Subcutaneous abdominal adipose tissue (tissue), 5 donors: Measurements from ENCODE around the gene G0S2.
A peak's percentile ranks its signal among the peaks of the same experiment; 100 is the strongest.
"Not testable (repeated sequence)": the region's sequence is repeated elsewhere in the genome, so short reads cannot be mapped to it uniquely, and the experiment has no call there.

Experiments
- H3K27ac ChIP-seq: one replicate; pipeline ENCODE4 v1.7.0; 2013; ENCODE audit warnings: low read depth, mild to moderate bottlenecking, inconsistent platforms, low read length, moderate library complexity
- H3K27me3 ChIP-seq, 5 donors: one replicate each; pipeline ENCODE4 v1.7.0; 2013; ENCODE audit warnings: low read length in 5 of 5, inconsistent platforms in 1 of 5; ENCODE audit not compliant: control insufficient read depth in 5 of 5, insufficient read depth in 4 of 5
- H3K36me3 ChIP-seq, 5 donors: one replicate each; pipeline ENCODE4 v1.7.0; 2013; ENCODE audit warnings: low read length in 5 of 5; ENCODE audit not compliant: control insufficient read depth in 5 of 5, insufficient read depth in 5 of 5
- H3K4me1 ChIP-seq, 5 donors: one replicate each; pipeline ENCODE4 v1.7.0; 2013; ENCODE audit warnings: low read length in 5 of 5, mild to moderate bottlenecking in 3 of 5, moderate library complexity in 1 of 5; ENCODE audit not compliant: control insufficient read depth in 5 of 5, insufficient read depth in 5 of 5
- H3K4me3 ChIP-seq, 5 donors: one replicate each; pipeline ENCODE4 v1.7.0; 2013; ENCODE audit warnings: low read length in 5 of 5, low read depth in 1 of 5
- H3K9ac ChIP-seq, 5 donors: one replicate each; pipeline ENCODE4 v1.7.0; 2013; ENCODE audit warnings: low read length in 5 of 5, mild to moderate bottlenecking in 4 of 5, moderate library complexity in 3 of 5
- H3K9me3 ChIP-seq, 5 donors: one replicate each; pipeline ENCODE4 v1.7.0; 2013; ENCODE audit warnings: low read length in 5 of 5; ENCODE audit not compliant: control insufficient read depth in 5 of 5
- donor health status: healthy.
- donor health status: healthy.
- donor health status: healthy.
- donor health status: healthy.
- donor health status: healthy.

Gene G0S2

GRCh38 chr1:209692745-209693504 lies 17.7 kb downstream of the G0S2 start:
- H3K9ac ChIP-seq, result no peak overlapping the region
- no peaks in the 10 kb centered on the region for H3K36me3 ChIP-seq
- H3K27me3 ChIP-seq, result no peaks in the 10 kb centered on the region
- no peaks in the 10 kb centered on the region for H3K9me3 ChIP-seq
- no peak overlapping the region for H3K27ac ChIP-seq
- no peak overlapping the region for H3K4me3 ChIP-seq
- H3K4me1 ChIP-seq, result peaks cover 0 to 13% (median 3%) of the 10 kb centered on the region in 5 donors

DNA sequence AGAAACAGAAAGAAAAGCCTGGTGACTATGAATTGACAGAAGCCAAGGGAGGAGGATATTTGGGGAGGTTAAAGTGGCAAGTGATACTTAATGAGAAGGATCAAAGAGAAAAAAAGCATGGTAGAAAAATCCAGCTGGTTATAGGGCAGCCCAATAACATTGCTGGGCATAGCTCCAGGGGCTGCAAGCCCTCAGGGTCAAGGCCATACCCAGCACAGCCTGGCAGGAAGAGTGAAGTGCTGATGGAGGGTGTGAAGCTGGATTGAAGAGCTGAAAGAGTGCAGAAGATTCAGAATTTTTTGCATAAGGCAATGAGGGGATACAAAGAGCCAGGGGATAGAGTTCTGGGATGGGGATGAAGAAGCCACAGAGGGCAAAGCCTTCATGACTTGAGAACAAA lies 21.5 kb downstream of the G0S2 start:
- Histone ChIP-seq H3K4me1 (peaks cover 0 to 13% (median 9%) of the 10 kb centered on the region in 5 donors), H3K9ac (no peak overlapping the region), H3K27me3 (no peaks in the 10 kb centered on the region), H3K27ac (no peak overlapping the region), H3K4me3 (no peak overlapping the region), H3K9me3 (no peaks in the 10 kb centered on the region), H3K36me3 (no peaks in the 10 kb centered on the region)

DNA sequence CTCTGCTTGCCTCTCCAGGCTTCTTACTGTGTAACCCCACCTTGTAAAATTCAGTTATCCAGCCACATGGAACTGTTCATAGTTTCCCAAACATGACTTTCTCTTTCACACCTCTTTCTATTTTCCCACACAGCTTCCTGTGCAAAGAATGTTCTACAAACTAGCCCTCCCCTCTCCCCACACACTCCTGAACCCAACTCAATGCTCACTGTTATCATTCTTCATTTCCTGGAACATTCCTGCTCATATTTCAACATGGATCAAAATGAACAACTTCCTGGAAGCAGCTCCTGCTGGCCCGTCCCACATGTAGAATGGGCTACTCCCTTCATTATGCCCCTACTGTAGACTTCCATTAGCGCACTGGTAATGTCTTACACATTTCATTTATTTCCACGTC lies 21.9 kb downstream of the G0S2 start:
- Histone ChIP-seq H3K4me3 (no peak overlapping the region), H3K9me3 (no peaks in the 10 kb centered on the region), H3K27me3 (no peaks in the 10 kb centered on the region), H3K4me1 (peaks cover 0 to 13% (median 9%) of the 10 kb centered on the region in 5 donors), H3K9ac (no peak overlapping the region), H3K27ac (no peak overlapping the region), H3K36me3 (no peaks in the 10 kb centered on the region)

DNA sequence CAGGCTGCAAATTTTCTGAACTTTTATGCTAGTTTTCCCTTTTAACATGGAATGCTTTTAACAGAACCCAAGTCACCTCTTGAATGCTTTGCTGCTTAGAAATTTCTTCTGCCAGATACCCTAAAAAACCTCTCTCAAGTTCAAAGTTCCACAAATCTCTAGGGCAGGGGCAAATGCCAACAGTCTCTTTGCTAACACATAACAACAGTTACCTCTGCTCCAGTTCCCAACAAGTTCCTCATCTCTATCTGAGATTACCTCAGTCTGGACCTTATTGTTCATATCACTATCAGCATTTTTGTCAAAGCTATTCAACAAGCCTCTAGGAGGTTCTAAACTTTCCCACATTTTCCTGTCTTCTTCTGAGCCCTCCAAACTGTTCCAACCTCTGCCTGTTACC lies 25.5 kb downstream of the G0S2 start:
- not testable (repeated sequence) for H3K27me3 ChIP-seq, H3K9me3 ChIP-seq, H3K9ac ChIP-seq, H3K36me3 ChIP-seq, H3K4me3 ChIP-seq, H3K27ac ChIP-seq
- peaks cover 6 to 28% (median 16%) of the 10 kb centered on the region in 5 donors for H3K4me1 ChIP-seq

- no peaks in the 10 kb centered on the region for H3K9me3 ChIP-seq
- H3K27me3 ChIP-seq, result no peaks in the 10 kb centered on the region
- no peak overlapping the region for H3K9ac ChIP-seq
- no peak overlapping the region for H3K27ac ChIP-seq
- H3K4me1 ChIP-seq, result peaks cover 7 to 28% (median 18%) of the 10 kb centered on the region in 5 donors
- H3K4me3 ChIP-seq, result no peak overlapping the region
- peaks cover 0 to 6% (median 0%) of the 10 kb centered on the region in 5 donors for H3K36me3 ChIP-seq
These were observed 27.6 kb downstream of the G0S2 start for GRCh38 chr1:209702832-209703231.

GRCh38 chr1:209703834-209704504 lies 28.8 kb downstream of the G0S2 start:
- Histone ChIP-seq H3K27me3 (no peaks in the 10 kb centered on the region), H3K9me3 (no peaks in the 10 kb centered on the region), H3K4me3 (no peak overlapping the region), H3K9ac (peak overlapping the region in 1 of 5 donors; percentile 29), H3K4me1 (peaks cover 7 to 28% (median 18%) of the 10 kb centered on the region in 5 donors), H3K27ac (peak overlapping the region; percentile 51), H3K36me3 (peaks cover 0 to 6% (median 0%) of the 10 kb centered on the region in 5 donors)

- peak within 1 kb of the TSS; percentile 89 for H3K27ac ChIP-seq
- no peaks in the 10 kb centered on the region for H3K9me3 ChIP-seq
- peaks cover 7 to 28% (median 18%) of the 10 kb centered on the region in 5 donors for H3K4me1 ChIP-seq
- peaks cover 0 to 6% (median 0%) of the 10 kb centered on the region in 5 donors for H3K36me3 ChIP-seq
- H3K9ac ChIP-seq, result peak within 1 kb of the TSS; percentile 22 to 61 (median 29)
- peak within 1 kb of the TSS; percentile 9 to 48 (median 44) for H3K4me3 ChIP-seq
- H3K27me3 ChIP-seq, result no peaks in the 10 kb centered on the region
These were observed 29.4 kb downstream of the G0S2 start, which contains the start of gene HSD11B1 for GRCh38 chr1:209704584-209704983. Gene HSD11B1 (plus strand): TSS chr1:209704846. CDS start chr1:209704943, 97 bp downstream.

DNA sequence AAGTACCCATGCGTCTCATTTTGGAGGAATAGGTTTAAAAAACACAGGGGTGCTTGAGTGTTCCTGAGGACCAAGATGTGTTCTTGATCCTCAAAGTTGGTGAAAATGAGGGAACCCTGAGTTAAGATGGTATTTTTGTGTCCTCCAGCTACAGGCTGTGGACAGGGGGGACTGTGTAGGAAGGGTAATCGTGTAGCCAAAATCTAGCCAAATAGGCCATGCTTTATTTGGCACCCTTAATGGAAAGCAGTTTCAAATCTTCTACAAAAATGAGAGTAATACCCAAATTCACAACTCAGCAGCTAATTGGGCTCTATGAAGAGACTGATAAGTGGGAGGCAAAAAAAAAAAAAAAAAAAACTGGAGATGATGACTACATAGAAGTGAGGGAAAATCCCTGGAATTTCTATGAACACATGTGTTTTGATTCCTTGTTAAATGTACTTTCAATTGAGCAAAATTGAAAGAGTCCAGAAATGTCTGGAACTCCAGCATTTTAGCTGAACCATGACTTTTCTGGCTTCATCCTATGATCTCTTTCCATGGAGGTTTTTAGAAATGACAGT lies 29.9 kb downstream of the G0S2 start:
- Histone ChIP-seq H3K9ac (peak overlapping the region; percentile 22 to 61 (median 29)), H3K4me3 (peak overlapping the region; percentile 9 to 48 (median 44)), H3K36me3 (peaks cover 0 to 6% (median 0%) of the 10 kb centered on the region in 5 donors), H3K27me3 (no peaks in the 10 kb centered on the region), H3K4me1 (peaks cover 7 to 27% (median 17%) of the 10 kb centered on the region in 5 donors), H3K27ac (peak overlapping the region; percentile 89), H3K9me3 (no peaks in the 10 kb centered on the region)

- H3K9me3 ChIP-seq, result no peaks in the 10 kb centered on the region
- H3K27ac ChIP-seq, result no peak overlapping the region
- H3K4me3 ChIP-seq, result no peak overlapping the region
- H3K36me3 ChIP-seq, result peaks cover 0 to 6% (median 0%) of the 10 kb centered on the region in 5 donors
- no peak overlapping the region for H3K9ac ChIP-seq
- no peaks in the 10 kb centered on the region for H3K27me3 ChIP-seq
- peaks cover 7 to 21% (median 12%) of the 10 kb centered on the region in 5 donors for H3K4me1 ChIP-seq
These were observed 31.4 kb downstream of the G0S2 start for GRCh38 chr1:209706622-209707021.

DNA sequence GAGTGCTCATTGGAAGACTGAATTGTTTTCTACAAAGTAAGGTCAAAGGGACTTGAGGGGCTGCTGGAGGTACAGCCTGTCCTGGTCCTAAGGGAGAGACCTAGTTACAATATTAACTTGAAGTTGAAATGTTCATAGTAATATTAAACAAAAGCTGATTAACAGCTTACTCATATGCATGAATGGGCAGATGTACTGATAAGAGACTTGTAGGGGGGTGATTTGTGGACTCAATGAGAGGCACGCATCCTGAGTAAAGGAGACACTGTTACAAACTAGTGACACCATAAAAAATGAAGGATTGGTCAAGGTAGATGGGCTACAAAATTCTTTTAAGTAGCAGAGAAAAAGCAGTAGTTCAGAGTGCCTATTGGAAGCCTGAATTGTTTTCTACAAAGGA lies 32.1 kb downstream of the G0S2 start:
- Histone ChIP-seq H3K9me3 (no peaks in the 10 kb centered on the region), H3K9ac (no peak overlapping the region), H3K27ac (no peak overlapping the region), H3K36me3 (peaks cover 0 to 6% (median 0%) of the 10 kb centered on the region in 5 donors), H3K4me3 (no peak overlapping the region), H3K4me1 (peaks cover 7 to 21% (median 12%) of the 10 kb centered on the region in 5 donors), H3K27me3 (no peaks in the 10 kb centered on the region)
